Measurements from ENCODE around the gene ARHGEF4.

Gene ARHGEF4

DNA sequence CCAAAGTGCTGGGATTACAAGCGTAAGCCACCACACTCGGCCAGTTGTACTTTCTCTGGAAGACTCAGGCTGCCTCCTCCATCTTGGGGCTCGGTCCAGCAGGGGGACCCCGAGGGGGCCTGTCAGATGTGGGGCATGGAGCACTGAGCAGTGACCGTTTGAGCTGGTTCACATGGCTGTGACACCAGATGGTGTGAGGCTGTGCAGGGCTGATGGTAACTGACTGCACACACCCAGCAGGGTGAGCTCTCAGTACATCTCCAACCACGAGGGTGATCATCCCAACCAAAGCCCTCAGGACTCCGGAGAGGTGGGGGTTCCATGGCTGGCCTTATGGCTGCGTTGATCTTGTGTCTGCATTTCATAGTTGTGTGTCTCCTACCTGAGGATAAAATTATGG lies 193.1 kb downstream of the ARHGEF4 start:
- DNase-seq = peak in 2 of 10 donors; percentile 42 to 77
- intact Hi-C loops (cut with DNase I) = loop anchor here (2.0 to 5.0 kb wide), 4 partner anchors 63 to 119 kb away; partner anchors contain the start of genes FAM168B and PLEKHB2

GRCh38 chr2:131030478-131030971 lies 193.8 kb downstream of the ARHGEF4 start:
- intact Hi-C loops (cut with DNase I) = loop anchor here (2.0 to 5.0 kb wide), 4 partner anchors 62 to 118 kb away; partner anchors contain the start of genes FAM168B and PLEKHB2
- peak; percentile 73 to 97 (median 84) for DNase-seq

DNA sequence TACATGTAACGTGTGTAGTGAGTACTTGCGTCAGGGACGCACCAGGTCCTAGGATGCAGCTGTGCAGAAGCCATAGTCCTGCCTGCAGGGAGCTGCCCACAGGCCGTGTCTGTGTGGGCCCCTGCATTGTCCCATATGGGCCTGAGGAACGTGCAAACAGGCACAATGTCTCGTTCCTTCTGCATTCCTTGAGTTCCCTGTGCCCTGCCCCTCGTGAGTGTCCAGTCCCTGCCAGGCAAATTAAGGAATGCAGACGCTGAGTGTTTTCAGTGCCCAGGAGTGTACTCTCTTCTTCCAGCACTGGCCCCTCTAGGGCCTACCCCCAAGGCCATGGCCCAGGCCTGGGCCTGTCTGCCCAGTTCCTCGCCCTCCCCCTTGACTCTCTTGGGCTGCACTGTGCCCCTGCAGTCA lies 194.7 kb downstream of the ARHGEF4 start:
- peak in 1 of 10 donors; percentile 9 for DNase-seq
- intact Hi-C loops (cut with DNase I) = loop anchor here (2.0 to 5.0 kb wide), 4 partner anchors 61 to 117 kb away; partner anchors contain the start of genes FAM168B and PLEKHB2

- intact Hi-C loops (cut with DNase I) = loop anchor here (2.0 to 5.0 kb wide), 4 partner anchors 61 to 117 kb away; partner anchors contain the start of genes FAM168B and PLEKHB2
- peak in 2 of 10 donors; percentile 75 to 77 for DNase-seq
Observed at GRCh38 chr2:131031875-131032274, 195.2 kb downstream of the ARHGEF4 start.

- peak in 1 of 10 donors; percentile 67 for DNase-seq
- intact Hi-C loops (cut with DNase I) = loop anchor here (5.0 kb wide), 2 partner anchors 65 to 75 kb away; partner anchors contain the start of gene PLEKHB2
Observed at GRCh38 chr2:131032393-131032836, 195.7 kb downstream of the ARHGEF4 start.

DNA sequence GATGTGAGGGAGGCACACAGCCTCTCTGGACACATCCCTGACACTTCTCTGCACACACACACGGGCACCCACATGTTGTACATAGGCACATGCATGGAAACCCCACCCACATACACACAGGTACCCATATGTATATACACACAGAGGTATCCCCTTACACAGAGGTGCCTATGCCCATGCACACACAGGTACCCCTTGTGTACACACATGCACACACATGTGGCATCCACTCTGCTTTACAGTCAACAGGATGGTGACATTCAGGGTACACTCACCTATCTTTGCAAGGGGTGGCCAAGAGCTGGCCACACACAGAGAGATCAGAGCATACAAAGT lies 197.0 kb downstream of the ARHGEF4 start:
- no peak for DNase-seq
- intact Hi-C loops (cut with DNase I) = loop anchor here (5.0 kb wide), 2 partner anchors 66 to 74 kb away; partner anchors contain the start of gene PLEKHB2

DNA sequence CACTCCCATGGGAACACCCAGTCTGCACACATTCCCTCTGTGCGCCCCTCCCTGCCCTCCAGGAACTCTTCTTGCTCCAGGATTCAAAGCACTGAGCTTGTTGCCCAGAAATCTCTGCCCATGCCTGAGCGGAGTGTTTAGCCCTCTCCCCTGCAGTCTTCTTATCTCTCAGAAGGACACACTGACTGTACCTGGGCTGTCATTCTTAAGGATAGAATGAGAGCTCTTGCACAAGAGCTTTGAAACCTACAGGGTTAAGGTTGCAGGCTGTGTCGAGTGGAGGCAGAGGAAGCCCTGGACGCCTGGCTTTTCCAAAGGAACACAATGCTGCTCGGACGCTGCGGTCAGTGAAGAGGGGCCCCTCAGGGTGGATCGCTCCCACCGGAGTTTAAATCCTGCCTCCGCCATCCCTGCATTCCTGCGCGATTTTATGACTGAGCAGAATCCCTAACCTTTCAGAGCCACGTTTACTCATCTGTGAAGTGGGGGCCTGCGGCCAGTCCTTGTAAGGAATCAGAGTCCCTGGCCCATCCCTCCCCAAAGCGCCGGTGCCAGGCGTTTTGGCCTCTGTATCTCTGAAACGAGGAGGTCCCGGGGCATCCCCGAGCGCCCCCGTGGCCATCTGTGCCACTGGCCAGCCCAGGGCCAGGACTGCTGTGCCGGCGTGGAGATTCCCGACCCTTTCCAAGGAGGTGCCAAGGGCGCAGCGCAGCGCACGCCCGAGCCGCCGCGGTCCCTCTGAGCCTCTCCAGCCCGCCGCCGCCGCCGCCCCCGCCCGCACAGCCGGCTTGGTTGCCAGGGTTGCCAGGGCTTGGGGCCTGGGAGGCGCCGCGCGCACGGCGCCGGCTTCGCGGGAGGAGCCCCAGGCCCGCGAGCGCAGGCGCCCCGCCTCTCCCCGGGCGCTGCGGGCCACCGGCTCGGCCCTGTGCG lies 197.7 kb downstream of the ARHGEF4 start:
- intact Hi-C loops (cut with DNase I) = loop anchor here (5.0 kb wide), 2 partner anchors 67 to 73 kb away; partner anchors contain the start of gene PLEKHB2
- DNase-seq = peak in 9 of 10 donors; percentile 64 to 95 (median 74)

- intact Hi-C loops (cut with DNase I) = no loop called here
- DNase-seq = peak in 2 of 10 donors; percentile 86 to 89
Observed at GRCh38 chr2:131035112-131035825, 198.6 kb downstream of the ARHGEF4 start.

- peak in 2 of 10 donors; percentile 78 to 88 for DNase-seq
- intact Hi-C loops (cut with DNase I) = no loop called here
Observed at GRCh38 chr2:131035826-131036231, 199.1 kb downstream of the ARHGEF4 start.

- intact Hi-C loops (cut with DNase I) = no loop called here
- DNase-seq = peak in 1 of 10 donors; percentile 52
Observed at GRCh38 chr2:131036269-131036668, 199.6 kb downstream of the ARHGEF4 start.

DNA sequence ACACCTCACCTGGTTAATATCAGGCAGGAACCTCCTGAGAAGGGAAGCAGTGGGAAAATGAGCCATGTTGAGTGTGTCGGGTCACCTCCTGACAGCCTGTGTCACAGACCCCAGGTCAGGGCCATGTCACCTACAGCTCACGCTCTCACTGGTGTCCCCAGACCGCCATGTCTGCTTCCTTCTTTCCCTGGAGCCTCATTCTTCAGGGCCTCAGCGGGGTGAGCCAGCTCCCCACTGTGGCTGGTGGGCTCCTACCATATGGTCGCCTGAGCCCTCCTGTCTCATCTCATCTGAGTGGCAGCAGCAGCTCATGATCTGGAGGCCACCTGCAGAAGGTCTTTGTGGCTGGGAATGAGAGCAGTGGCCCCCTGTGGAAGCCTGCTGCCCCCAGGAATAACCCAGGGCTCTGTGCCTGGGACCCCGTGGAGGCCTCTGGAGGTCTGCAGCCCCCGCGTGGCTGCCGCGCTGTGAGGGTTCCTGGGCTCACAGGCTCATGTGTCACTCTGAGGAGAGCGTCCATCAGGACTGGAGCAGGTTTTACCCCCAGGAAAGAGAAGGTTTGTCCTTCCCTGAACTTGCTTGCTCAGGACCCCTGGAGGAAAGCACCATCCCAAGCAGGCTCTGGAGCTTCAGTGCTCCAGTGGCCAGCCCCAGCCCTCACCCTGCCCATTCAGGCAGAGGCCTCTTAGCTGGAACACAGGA lies 200.1 kb downstream of the ARHGEF4 start:
- intact Hi-C loops (cut with DNase I) = no loop called here
- DNase-seq = peak in 1 of 10 donors; percentile 76

- intact Hi-C loops (cut with DNase I) = no loop called here
- DNase-seq = no peak
Observed at GRCh38 chr2:131037398-131038257, 200.9 kb downstream of the ARHGEF4 start.

GRCh38 chr2:131038258-131039100 lies 201.8 kb downstream of the ARHGEF4 start:
- no peak for DNase-seq
- intact Hi-C loops (cut with DNase I) = no loop called here

DNA sequence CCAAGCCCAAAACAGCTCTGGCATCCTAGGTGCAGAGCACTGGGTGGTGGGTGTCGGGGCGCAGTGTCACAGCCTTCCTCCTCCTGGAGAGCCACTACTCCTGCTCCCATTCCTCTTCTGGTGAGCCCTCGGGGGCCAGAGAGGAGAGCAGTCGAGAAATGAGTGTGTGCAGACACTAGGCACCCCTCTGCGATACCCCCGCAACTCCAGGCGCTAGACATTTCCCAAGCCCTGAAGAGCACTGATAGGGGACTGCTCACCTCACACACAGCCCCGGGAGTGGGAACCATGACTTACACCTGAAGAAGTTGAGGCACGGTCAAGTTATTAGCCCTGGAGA lies 202.4 kb downstream of the ARHGEF4 start:
- intact Hi-C loops (cut with DNase I) = no loop called here
- no peak for DNase-seq

GRCh38 chr2:131039535-131039907 lies 202.8 kb downstream of the ARHGEF4 start:
- peak in 9 of 10 donors; percentile 56 to 95 (median 66) for DNase-seq
- intact Hi-C loops (cut with DNase I) = no loop called here

DNA sequence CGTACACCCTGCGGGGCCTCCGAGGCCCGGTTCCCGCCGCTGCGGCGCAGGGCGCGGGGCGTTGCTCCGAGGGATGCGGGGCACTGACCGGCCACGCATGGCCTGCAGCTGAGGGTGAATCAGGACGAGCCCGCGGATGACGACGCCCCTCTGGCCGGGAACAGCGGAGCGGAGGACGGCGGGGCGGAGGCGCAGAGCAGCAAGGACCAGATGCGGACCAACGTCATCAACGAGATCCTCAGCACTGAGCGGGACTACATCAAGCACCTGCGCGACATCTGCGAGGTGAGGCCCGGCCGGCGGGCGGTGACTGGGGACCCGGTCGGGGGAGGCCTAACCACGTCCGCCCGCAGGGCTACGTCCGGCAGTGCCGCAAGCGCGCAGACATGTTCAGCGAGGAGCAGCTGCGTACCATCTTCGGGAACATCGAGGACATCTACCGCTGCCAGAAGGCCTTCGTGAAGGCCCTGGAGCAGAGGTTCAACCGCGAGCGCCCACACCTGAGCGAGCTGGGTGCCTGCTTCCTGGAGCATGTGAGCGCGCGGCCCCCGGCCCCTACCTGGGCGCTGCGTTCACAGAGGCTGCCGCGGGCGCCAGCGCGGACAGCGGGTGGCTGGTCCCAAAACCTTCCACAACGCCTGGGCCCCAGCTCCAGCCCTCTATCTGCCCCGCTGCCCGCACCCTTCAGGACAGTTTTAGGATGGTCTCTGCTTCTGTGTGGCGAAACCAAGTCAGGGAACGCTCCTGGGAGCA lies 203.4 kb downstream of the ARHGEF4 start:
- intact Hi-C loops (cut with DNase I) = no loop called here
- DNase-seq = peak in 1 of 10 donors; percentile 77

GRCh38 chr2:131040661-131041401 lies 204.1 kb downstream of the ARHGEF4 start:
- intact Hi-C loops (cut with DNase I) = no loop called here
- DNase-seq = peak in 6 of 10 donors; percentile 33 to 95 (median 62)

Measured in posterior cingulate gyrus (tissue), 11 donors.